Endodermal cell (in vitro differentiated cells): ENCODE measurements around the gene CR1. TPM values are rescaled to one million over a fixed set of nuclear protein-coding genes. Genes with fewer than 3 reads are reported as not detected.
"Not testable (repeated sequence)": the region's sequence is repeated elsewhere in the genome, so short reads cannot be mapped to it uniquely, and the experiment has no call there.

ENCODE experiments used
- DNase-seq: peaks from one replicate; pipeline ENCODE4 v3.0.0-alpha.2; 2017
- H3K27ac ChIP-seq: 2 replicates; pipeline ENCODE4 v1.5.1; 2013; ENCODE audit warnings: mild to moderate bottlenecking, low read depth, low read length, moderate library complexity
- H3K27me3 ChIP-seq: 2 replicates; pipeline ENCODE4 v1.6.1; 2013; ENCODE audit warnings: mild to moderate bottlenecking, low read length, moderate library complexity; ENCODE audit not compliant: insufficient read depth, control insufficient read depth, poor library complexity, severe bottlenecking
- H3K36me3 ChIP-seq: 2 replicates; pipeline ENCODE4 v1.7.0; 2013; ENCODE audit warnings: mild to moderate bottlenecking, low read length, moderate library complexity; ENCODE audit not compliant: control insufficient read depth, insufficient read depth
- H3K4me1 ChIP-seq: one replicate; pipeline ENCODE4 v1.7.0; 2013; ENCODE audit warnings: low read length; ENCODE audit not compliant: control insufficient read depth, insufficient read depth
- H3K4me3 ChIP-seq: 2 replicates; pipeline ENCODE4 v1.5.1; 2013; ENCODE audit warnings: mild to moderate bottlenecking, low read length, moderate library complexity
- H3K9ac ChIP-seq: 2 replicates; pipeline ENCODE4 v1.6.1; 2013; ENCODE audit warnings: mild to moderate bottlenecking, low read length, moderate library complexity; ENCODE audit not compliant: poor library complexity, severe bottlenecking; ENCODE audit errors: extremely low read depth
- H3K9me3 ChIP-seq: 2 replicates; pipeline ENCODE4 v1.6.1; 2013; ENCODE audit warnings: mild to moderate bottlenecking, low read length, moderate library complexity; ENCODE audit not compliant: control insufficient read depth
- H3K27ac Mint-ChIP-seq: 2 replicates; pipeline ENCODE4 v1.8.0; 2020; ENCODE audit warnings: mixed read lengths
- H3K27me3 Mint-ChIP-seq: 2 replicates; pipeline ENCODE4 v1.8.0; 2021; ENCODE audit warnings: mild to moderate bottlenecking, mixed read lengths; ENCODE audit not compliant: insufficient read depth
- H3K36me3 Mint-ChIP-seq: 2 replicates; pipeline ENCODE4 v1.8.0; 2020; ENCODE audit warnings: low read depth, mixed read lengths
- H3K4me1 Mint-ChIP-seq: 2 replicates; pipeline ENCODE4 v1.8.0; 2020; ENCODE audit warnings: mixed read lengths
- H3K4me3 Mint-ChIP-seq: 2 replicates; pipeline ENCODE4 v1.8.0; 2020; ENCODE audit warnings: mild to moderate bottlenecking, moderate library complexity, mixed read lengths
- H3K9me3 Mint-ChIP-seq: 2 replicates; pipeline ENCODE4 v1.8.0; 2020; ENCODE audit warnings: mild to moderate bottlenecking, mixed read lengths
- WGBS, 2 experiments: methylation state at CpG; one replicate each; pipeline versions ENCODE4 v1.1.5 to v1.1.7; 2013; ENCODE audit warnings: missing lambda C conversion rate in 2 of 2, mixed read lengths in 1 of 2; ENCODE audit not compliant: insufficient coverage in 1 of 2, insufficient read length in 1 of 2; 5-methylcytosine and 5-hydroxymethylcytosine counted together
- total RNA-seq, 2 donors: library from RNA; stranded (reverse); fragmentation: NEBNext Ultra II Directional in 1 of 2; extraction: Animal tissue kit (Norgen Biotek cat#: 25700) in 1 of 2; gene quantifications; 2 replicates in 1 of 2; 3 replicates in 1 of 2; pipeline ENCODE4 v1.2.1, GENCODE V29; 2021
- TF ChIP-seq, protein P1 (sequence below): fragments of 200-600 bp; sonication (generic); conservative IDR thresholded peaks from 2 replicates; pipeline ENCODE4 v1.5.0; 2021; ENCODE audit warnings: antibody characterized with exemption, mild to moderate bottlenecking

Gene CR1
- total RNA-seq, 2 donors from 2014 or later, result 0.07 TPM; not detected in 1

DNA sequence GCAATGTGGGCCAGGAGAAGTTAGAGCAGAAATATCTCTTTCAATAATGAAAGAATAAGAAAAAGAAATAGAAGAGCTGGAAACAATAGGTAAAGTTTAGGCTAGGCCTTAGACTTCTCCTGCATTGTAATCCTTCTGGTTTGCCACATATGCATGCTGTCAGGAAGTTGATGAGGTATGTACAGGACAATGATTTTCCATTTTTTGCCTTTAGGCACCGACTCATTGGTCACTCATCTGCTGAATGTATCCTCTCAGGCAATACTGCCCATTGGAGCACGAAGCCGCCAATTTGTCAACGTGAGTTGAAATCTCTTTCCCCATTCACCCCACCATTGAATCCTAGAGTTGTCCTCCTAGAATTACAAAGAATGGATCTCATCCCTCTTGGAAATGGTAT lies 79.4 kb downstream of the CR1 start:
- H3K4me1 ChIP-seq, H3K9me3 ChIP-seq, H3K27ac ChIP-seq, H3K36me3 ChIP-seq, H3K4me1 Mint-ChIP-seq, H3K27ac Mint-ChIP-seq, DNase-seq, H3K4me3 ChIP-seq, H3K36me3 Mint-ChIP-seq, H3K27me3 ChIP-seq, H3K9ac ChIP-seq, H3K27me3 Mint-ChIP-seq, H3K9me3 Mint-ChIP-seq, H3K4me3 Mint-ChIP-seq: not testable (repeated sequence)
- 95 to 100% methylated on average over 1 to 4 of the region's 4 CpGs for WGBS, 2 experiments

DNA sequence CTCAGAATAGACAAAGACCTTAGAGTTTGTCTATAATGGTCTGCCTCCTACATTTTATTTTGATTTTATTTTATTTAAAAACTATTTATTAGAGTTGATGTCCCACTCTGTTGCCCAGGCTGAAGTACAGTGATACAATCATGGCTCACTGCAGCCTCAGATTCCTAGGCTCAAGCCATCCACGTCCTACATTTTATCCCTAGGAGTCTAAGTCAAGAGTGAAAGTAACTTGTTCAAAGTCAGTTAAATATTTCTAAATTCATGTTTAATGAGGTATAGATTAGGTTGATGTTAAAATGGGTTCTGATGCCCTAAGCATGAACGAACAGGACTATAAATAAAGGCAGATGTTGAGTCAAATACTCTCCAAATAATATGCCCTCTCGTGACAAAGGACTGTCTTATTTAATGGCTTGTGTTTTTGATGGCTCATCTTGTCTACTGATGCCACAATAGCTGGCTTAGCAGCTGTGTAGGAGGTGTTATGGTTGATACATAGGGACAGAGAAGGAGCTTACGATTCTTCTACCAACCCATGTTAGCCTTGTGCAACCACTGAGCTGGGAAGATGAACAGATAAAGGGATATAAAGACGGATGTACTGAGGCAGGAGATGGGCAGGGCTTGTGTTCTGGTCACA lies 83.0 kb downstream of the CR1 start:
- H3K27ac ChIP-seq, result no peak overlapping the region
- Mint-ChIP-seq H3K36me3 (no peaks in the 10 kb centered on the region), H3K27ac (no peak overlapping the region), H3K4me1 (peaks cover 4% of the 10 kb centered on the region), H3K9me3 (no peaks in the 10 kb centered on the region), H3K4me3 (no peak overlapping the region), H3K27me3 (no peaks in the 10 kb centered on the region)
- H3K27me3 ChIP-seq, result no peaks in the 10 kb centered on the region
- TF ChIP-seq, protein P1, sequence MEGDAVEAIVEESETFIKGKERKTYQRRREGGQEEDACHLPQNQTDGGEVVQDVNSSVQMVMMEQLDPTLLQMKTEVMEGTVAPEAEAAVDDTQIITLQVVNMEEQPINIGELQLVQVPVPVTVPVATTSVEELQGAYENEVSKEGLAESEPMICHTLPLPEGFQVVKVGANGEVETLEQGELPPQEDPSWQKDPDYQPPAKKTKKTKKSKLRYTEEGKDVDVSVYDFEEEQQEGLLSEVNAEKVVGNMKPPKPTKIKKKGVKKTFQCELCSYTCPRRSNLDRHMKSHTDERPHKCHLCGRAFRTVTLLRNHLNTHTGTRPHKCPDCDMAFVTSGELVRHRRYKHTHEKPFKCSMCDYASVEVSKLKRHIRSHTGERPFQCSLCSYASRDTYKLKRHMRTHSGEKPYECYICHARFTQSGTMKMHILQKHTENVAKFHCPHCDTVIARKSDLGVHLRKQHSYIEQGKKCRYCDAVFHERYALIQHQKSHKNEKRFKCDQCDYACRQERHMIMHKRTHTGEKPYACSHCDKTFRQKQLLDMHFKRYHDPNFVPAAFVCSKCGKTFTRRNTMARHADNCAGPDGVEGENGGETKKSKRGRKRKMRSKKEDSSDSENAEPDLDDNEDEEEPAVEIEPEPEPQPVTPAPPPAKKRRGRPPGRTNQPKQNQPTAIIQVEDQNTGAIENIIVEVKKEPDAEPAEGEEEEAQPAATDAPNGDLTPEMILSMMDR, result no peak
- H3K4me1 ChIP-seq, result no peaks in the 10 kb centered on the region
- DNase-seq, result no peak
- no peaks in the 10 kb centered on the region for H3K36me3 ChIP-seq
- no peak overlapping the region for H3K9ac ChIP-seq
- H3K9me3 ChIP-seq, result no peaks in the 10 kb centered on the region
- H3K4me3 ChIP-seq, result no peak overlapping the region
- 68 to 71% methylated on average over 2 to 5 of the region's 5 CpGs for WGBS, 2 experiments

GRCh38 chr1:207579436-207579799 lies 83.5 kb downstream of the CR1 start:
- Mint-ChIP-seq H3K36me3 (no peaks in the 10 kb centered on the region), H3K9me3 (no peaks in the 10 kb centered on the region), H3K27ac (no peak overlapping the region), H3K4me3 (no peak overlapping the region), H3K27me3 (no peaks in the 10 kb centered on the region), H3K4me1 (peaks cover 4% of the 10 kb centered on the region)
- Histone ChIP-seq H3K27me3 (no peaks in the 10 kb centered on the region), H3K4me3 (no peak overlapping the region), H3K36me3 (no peaks in the 10 kb centered on the region), H3K27ac (no peak overlapping the region), H3K4me1 (no peaks in the 10 kb centered on the region), H3K9me3 (no peaks in the 10 kb centered on the region), H3K9ac (no peak overlapping the region)
- TF ChIP-seq, protein P1, result peak; percentile 83
- WGBS, 2 experiments, result 7 to 11% methylated on average over 3 to 4 of the region's 4 CpGs
- peak; percentile 92 for DNase-seq
